ENCODE measurements around the gene SDK2.

DNA sequence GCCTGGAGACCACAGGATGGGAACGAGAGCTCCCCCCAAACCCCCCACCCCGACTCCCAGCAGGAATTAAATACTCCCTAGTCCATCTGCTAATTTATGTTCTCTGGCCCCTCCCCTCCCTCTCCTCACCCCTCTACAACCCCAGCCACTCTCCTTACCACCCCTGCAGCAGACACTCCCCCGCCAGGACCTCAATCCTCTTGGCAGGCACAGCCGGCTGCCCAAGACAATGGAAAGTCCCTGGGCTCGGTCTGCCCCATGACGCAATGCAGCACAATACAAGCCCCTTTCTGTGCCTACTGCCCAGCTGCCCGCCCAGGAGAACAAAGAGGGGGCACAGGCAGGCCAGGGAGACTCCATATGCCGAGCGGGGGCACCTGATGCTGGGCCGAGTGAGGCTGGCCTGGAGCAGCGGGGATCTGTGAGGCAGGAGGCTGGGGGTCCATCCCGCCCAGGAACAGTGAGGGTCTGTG is 302.2 kb downstream of the SDK2 start:
- TF ChIP-seq POLR2A (IDR thresholded peaks at IDR 0.05), result no peak
- TF ChIP-seq, protein P1, sequence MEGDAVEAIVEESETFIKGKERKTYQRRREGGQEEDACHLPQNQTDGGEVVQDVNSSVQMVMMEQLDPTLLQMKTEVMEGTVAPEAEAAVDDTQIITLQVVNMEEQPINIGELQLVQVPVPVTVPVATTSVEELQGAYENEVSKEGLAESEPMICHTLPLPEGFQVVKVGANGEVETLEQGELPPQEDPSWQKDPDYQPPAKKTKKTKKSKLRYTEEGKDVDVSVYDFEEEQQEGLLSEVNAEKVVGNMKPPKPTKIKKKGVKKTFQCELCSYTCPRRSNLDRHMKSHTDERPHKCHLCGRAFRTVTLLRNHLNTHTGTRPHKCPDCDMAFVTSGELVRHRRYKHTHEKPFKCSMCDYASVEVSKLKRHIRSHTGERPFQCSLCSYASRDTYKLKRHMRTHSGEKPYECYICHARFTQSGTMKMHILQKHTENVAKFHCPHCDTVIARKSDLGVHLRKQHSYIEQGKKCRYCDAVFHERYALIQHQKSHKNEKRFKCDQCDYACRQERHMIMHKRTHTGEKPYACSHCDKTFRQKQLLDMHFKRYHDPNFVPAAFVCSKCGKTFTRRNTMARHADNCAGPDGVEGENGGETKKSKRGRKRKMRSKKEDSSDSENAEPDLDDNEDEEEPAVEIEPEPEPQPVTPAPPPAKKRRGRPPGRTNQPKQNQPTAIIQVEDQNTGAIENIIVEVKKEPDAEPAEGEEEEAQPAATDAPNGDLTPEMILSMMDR (IDR thresholded peaks at IDR 0.05), result no peak
- no peak for TF ChIP-seq EP300 (IDR thresholded peaks at IDR 0.05)

All from ovary (tissue), 3 donors.